ENCODE measurements around the gene CPED1. TPM values are rescaled to one million over a fixed set of nuclear protein-coding genes. Genes with fewer than 3 reads are reported as not detected.

CPED1 gene
- total RNA-seq, 5 donors from 2014 or later (not counting 1 experiment from before 2014, with no cell fraction given) = 0.73 to 1.4 (median 0.96) TPM; not detected in 2

GRCh38 chr7:121279822-121280221 lies 291.3 kb downstream of the CPED1 start:
- no peaks in the 10 kb centered on the region for H3K27me3 ChIP-seq (replicated peaks in 1 of 2; ENCODE audit: control insufficient read depth in 2 of 2, extremely low read depth in 1 of 2, insufficient read depth in 2 of 2, low read length in 1 of 2)
- WGBS (ENCODE audit: insufficient coverage) = no CpG with 5 or more reads among the region's 4 CpGs
- Mint-ChIP-seq H3K4me1 (no peaks in the 10 kb centered on the region), H3K27ac (no peak overlapping the region), H3K36me3 (no peaks in the 10 kb centered on the region), H3K9me3 (peaks cover 0 to 8% (median 3%) of the 10 kb centered on the region in 3 donors), H3K4me3 (no peak overlapping the region), H3K27me3 (peaks cover 8 to 10% of the 10 kb centered on the region in 2 donors)
- CTCF ChIA-PET = no interaction called here
- H3K9me3 ChIP-seq = no peaks in the 10 kb centered on the region
- DNase-seq (no peak), ATAC-seq (replicated peaks in 1 of 4) (no peak)
- no peaks in the 10 kb centered on the region for H3K36me3 ChIP-seq (ENCODE audit: control insufficient read depth in 2 of 2, extremely low read depth in 1 of 2, insufficient read depth in 1 of 2, low read length in 1 of 2)
- POLR2A ChIA-PET = no interaction called here
- no peak overlapping the region for H3K27ac ChIP-seq (ENCODE audit: low read length)
- no peaks in the 10 kb centered on the region for H3K4me1 ChIP-seq (ENCODE audit: control insufficient read depth in 1 of 2, extremely low read depth in 1 of 2, insufficient read depth in 2 of 2, low read length in 2 of 2)
- no peak overlapping the region for H3K4me3 ChIP-seq (ENCODE audit: control insufficient read depth in 1 of 2, extremely low read depth in 1 of 2, low read length in 1 of 2)

GRCh38 chr7:121280656-121281055 lies 292.1 kb downstream of the CPED1 start:
- POLR2A ChIA-PET = no interaction called here
- CTCF ChIA-PET = interaction anchor here in 1 of 2 donors (0.7 kb wide), 1 partner anchor 142 kb away, joined by 3 read pairs; no protein-coding TSS in a partner anchor
- Mint-ChIP-seq H3K36me3 (no peaks in the 10 kb centered on the region), H3K4me3 (no peak overlapping the region), H3K9me3 (peaks cover 4 to 14% (median 8%) of the 10 kb centered on the region in 3 donors), H3K27ac (no peak overlapping the region), H3K27me3 (peaks cover 8 to 10% of the 10 kb centered on the region in 2 donors), H3K4me1 (no peaks in the 10 kb centered on the region)
- WGBS (ENCODE audit: insufficient coverage) = no CpG with 5 or more reads among the region's 1 CpG
- ATAC-seq (replicated peaks in 1 of 4) (no peak), DNase-seq (no peak)
- no peak overlapping the region for H3K27ac ChIP-seq (ENCODE audit: low read length)
- H3K27me3 ChIP-seq (replicated peaks in 1 of 2; ENCODE audit: control insufficient read depth in 2 of 2, extremely low read depth in 1 of 2, insufficient read depth in 2 of 2, low read length in 1 of 2) = no peaks in the 10 kb centered on the region
- H3K4me1 ChIP-seq (ENCODE audit: control insufficient read depth in 1 of 2, extremely low read depth in 1 of 2, insufficient read depth in 2 of 2, low read length in 2 of 2) = no peaks in the 10 kb centered on the region
- H3K4me3 ChIP-seq (ENCODE audit: control insufficient read depth in 1 of 2, extremely low read depth in 1 of 2, low read length in 1 of 2) = no peak overlapping the region
- no peaks in the 10 kb centered on the region for H3K9me3 ChIP-seq
- H3K36me3 ChIP-seq (ENCODE audit: control insufficient read depth in 2 of 2, extremely low read depth in 1 of 2, insufficient read depth in 1 of 2, low read length in 1 of 2) = no peaks in the 10 kb centered on the region

GRCh38 chr7:121282129-121282528 lies 293.6 kb downstream of the CPED1 start:
- no peaks in the 10 kb centered on the region for H3K27me3 ChIP-seq (replicated peaks in 1 of 2; ENCODE audit: control insufficient read depth in 2 of 2, extremely low read depth in 1 of 2, insufficient read depth in 2 of 2, low read length in 1 of 2)
- ChIA-PET POLR2A (no interaction called here), CTCF (no interaction called here)
- H3K27ac ChIP-seq (ENCODE audit: low read length) = no peak overlapping the region
- no peaks in the 10 kb centered on the region for H3K36me3 ChIP-seq (ENCODE audit: control insufficient read depth in 2 of 2, extremely low read depth in 1 of 2, insufficient read depth in 1 of 2, low read length in 1 of 2)
- no peaks in the 10 kb centered on the region for H3K36me3 Mint-ChIP-seq
- no CpG with 5 or more reads among the region's 3 CpGs for WGBS (ENCODE audit: insufficient coverage)
- peaks cover 2 to 6% of the 10 kb centered on the region in 2 donors for H3K27me3 Mint-ChIP-seq
- H3K9me3 Mint-ChIP-seq = peaks cover 4 to 15% (median 11%) of the 10 kb centered on the region in 3 donors
- no peak for ATAC-seq (replicated peaks in 1 of 4)
- no peaks in the 10 kb centered on the region for H3K4me1 Mint-ChIP-seq
- no peaks in the 10 kb centered on the region for H3K4me1 ChIP-seq (ENCODE audit: control insufficient read depth in 1 of 2, extremely low read depth in 1 of 2, insufficient read depth in 2 of 2, low read length in 2 of 2)
- H3K9me3 ChIP-seq = no peaks in the 10 kb centered on the region
- DNase-seq = no peak
- no peak overlapping the region for H3K4me3 Mint-ChIP-seq
- no peak overlapping the region for H3K27ac Mint-ChIP-seq
- no peak overlapping the region for H3K4me3 ChIP-seq (ENCODE audit: control insufficient read depth in 1 of 2, extremely low read depth in 1 of 2, low read length in 1 of 2)

GRCh38 chr7:121285066-121285667 lies 296.7 kb downstream of the CPED1 start:
- no peaks in the 10 kb centered on the region for H3K27me3 Mint-ChIP-seq
- Histone ChIP-seq H3K27ac (ENCODE audit: low read length) (no peak overlapping the region), H3K4me3 (ENCODE audit: control insufficient read depth in 1 of 2, extremely low read depth in 1 of 2, low read length in 1 of 2) (no peak overlapping the region), H3K9me3 (no peaks in the 10 kb centered on the region), H3K27me3 (replicated peaks in 1 of 2; ENCODE audit: control insufficient read depth in 2 of 2, extremely low read depth in 1 of 2, insufficient read depth in 2 of 2, low read length in 1 of 2) (no peaks in the 10 kb centered on the region), H3K4me1 (ENCODE audit: control insufficient read depth in 1 of 2, extremely low read depth in 1 of 2, insufficient read depth in 2 of 2, low read length in 2 of 2) (no peaks in the 10 kb centered on the region), H3K36me3 (ENCODE audit: control insufficient read depth in 2 of 2, extremely low read depth in 1 of 2, insufficient read depth in 1 of 2, low read length in 1 of 2) (no peaks in the 10 kb centered on the region)
- no peaks in the 10 kb centered on the region for H3K4me1 Mint-ChIP-seq
- H3K4me3 Mint-ChIP-seq = no peak overlapping the region
- peaks cover 4 to 15% (median 11%) of the 10 kb centered on the region in 3 donors for H3K9me3 Mint-ChIP-seq
- 100% methylated on average over 1 of the region's 1 CpG for WGBS (ENCODE audit: insufficient coverage)
- no peak overlapping the region for H3K27ac Mint-ChIP-seq
- POLR2A ChIA-PET = no interaction called here
- H3K36me3 Mint-ChIP-seq = no peaks in the 10 kb centered on the region
- ATAC-seq (replicated peaks in 1 of 4) = no peak
- no peak for DNase-seq
- CTCF ChIA-PET = no interaction called here

- Mint-ChIP-seq H3K4me3 (no peak overlapping the region), H3K9me3 (peaks cover 4 to 15% (median 11%) of the 10 kb centered on the region in 3 donors), H3K27me3 (no peaks in the 10 kb centered on the region), H3K36me3 (no peaks in the 10 kb centered on the region), H3K27ac (no peak overlapping the region), H3K4me1 (no peaks in the 10 kb centered on the region)
- CTCF ChIA-PET = no interaction called here
- ATAC-seq (replicated peaks in 1 of 4) (no peak), DNase-seq (no peak)
- H3K36me3 ChIP-seq (ENCODE audit: control insufficient read depth in 2 of 2, extremely low read depth in 1 of 2, insufficient read depth in 1 of 2, low read length in 1 of 2) = no peaks in the 10 kb centered on the region
- H3K27me3 ChIP-seq (replicated peaks in 1 of 2; ENCODE audit: control insufficient read depth in 2 of 2, extremely low read depth in 1 of 2, insufficient read depth in 2 of 2, low read length in 1 of 2) = no peaks in the 10 kb centered on the region
- H3K9me3 ChIP-seq = no peaks in the 10 kb centered on the region
- POLR2A ChIA-PET = no interaction called here
- H3K27ac ChIP-seq (ENCODE audit: low read length) = no peak overlapping the region
- no peaks in the 10 kb centered on the region for H3K4me1 ChIP-seq (ENCODE audit: control insufficient read depth in 1 of 2, extremely low read depth in 1 of 2, insufficient read depth in 2 of 2, low read length in 2 of 2)
- WGBS (ENCODE audit: insufficient coverage) = no CpG with 5 or more reads among the region's 2 CpGs
- no peak overlapping the region for H3K4me3 ChIP-seq (ENCODE audit: control insufficient read depth in 1 of 2, extremely low read depth in 1 of 2, low read length in 1 of 2)
Observed at GRCh38 chr7:121286186-121286585, 297.7 kb downstream of the CPED1 start.

GRCh38 chr7:121286742-121287734 lies 298.5 kb downstream of the CPED1 start:
- DNase-seq = no peak
- H3K27ac ChIP-seq (ENCODE audit: low read length) = no peak overlapping the region
- Mint-ChIP-seq H3K27ac (no peak overlapping the region), H3K36me3 (no peaks in the 10 kb centered on the region), H3K4me1 (no peaks in the 10 kb centered on the region), H3K4me3 (no peak overlapping the region), H3K27me3 (no peaks in the 10 kb centered on the region), H3K9me3 (peaks cover 4 to 15% (median 11%) of the 10 kb centered on the region in 3 donors)
- no peak overlapping the region for H3K4me3 ChIP-seq (ENCODE audit: control insufficient read depth in 1 of 2, extremely low read depth in 1 of 2, low read length in 1 of 2)
- H3K9me3 ChIP-seq = no peaks in the 10 kb centered on the region
- WGBS (ENCODE audit: insufficient coverage) = 100% methylated on average over 1 of the region's 6 CpGs
- CTCF ChIA-PET = no interaction called here
- no peak for ATAC-seq (replicated peaks in 1 of 4)
- POLR2A ChIA-PET = no interaction called here
- no peaks in the 10 kb centered on the region for H3K4me1 ChIP-seq (ENCODE audit: control insufficient read depth in 1 of 2, extremely low read depth in 1 of 2, insufficient read depth in 2 of 2, low read length in 2 of 2)
- H3K27me3 ChIP-seq (replicated peaks in 1 of 2; ENCODE audit: control insufficient read depth in 2 of 2, extremely low read depth in 1 of 2, insufficient read depth in 2 of 2, low read length in 1 of 2) = no peaks in the 10 kb centered on the region
- no peaks in the 10 kb centered on the region for H3K36me3 ChIP-seq (ENCODE audit: control insufficient read depth in 2 of 2, extremely low read depth in 1 of 2, insufficient read depth in 1 of 2, low read length in 1 of 2)
